Activated CD4-positive, alpha-beta T cell treated with anti-CD3 and anti-CD28 coated beads, Interleukin-2, amount 50 U/mL, for 4 hours (primary cell): ENCODE measurements around the gene IQGAP2.

Source experiments
- DNase-seq, 2 experiments: peaks; one replicate each; pipeline ENCODE4 v3.0.0-alpha.2; 2020

IQGAP2 gene

GRCh38 chr5:76385540-76385939 is 17.5 kb upstream of the IQGAP2 start:
- DNase-seq: no peak

GRCh38 chr5:76386360-76386759 is 16.7 kb upstream of the IQGAP2 start:
- DNase-seq: no peak

- DNase-seq: no peak
These were observed 14.8 kb upstream of the IQGAP2 start for GRCh38 chr5:76388236-76388635.

- DNase-seq: no peak
These were observed 14.1 kb upstream of the IQGAP2 start for GRCh38 chr5:76388791-76389512.

- no peak for DNase-seq
These were observed 13.5 kb upstream of the IQGAP2 start for GRCh38 chr5:76389513-76390154.

GRCh38 chr5:76391014-76391413 is 12.1 kb upstream of the IQGAP2 start:
- peak in 1 of 2 experiments; percentile 4 for DNase-seq

GRCh38 chr5:76393035-76393680 is 9.9 kb upstream of the IQGAP2 start:
- peak in 1 of 2 experiments; percentile 11 for DNase-seq

- no peak for DNase-seq
These were observed 5.9 kb upstream of the IQGAP2 start for GRCh38 chr5:76397200-76397599.

- no peak for DNase-seq
These were observed 3.8 kb upstream of the IQGAP2 start for GRCh38 chr5:76399268-76399667.

- no peak for DNase-seq
These were observed 2.6 kb upstream of the IQGAP2 start for GRCh38 chr5:76400466-76400865.

GRCh38 chr5:76401801-76402250 is 1.3 kb upstream of the IQGAP2 start:
- peak; percentile 35 to 42 for DNase-seq

GRCh38 chr5:76402251-76402885 is 717 bp upstream of the IQGAP2 start:
- DNase-seq: peak; percentile 64 to 72

- peak; percentile 42 to 52 for DNase-seq
These were observed 709 bp downstream of the IQGAP2 start for GRCh38 chr5:76403766-76404222.

GRCh38 chr5:76404223-76405211 is 1.4 kb downstream of the IQGAP2 start:
- DNase-seq: peak; percentile 63 to 65

- DNase-seq: no peak
These were observed 2.9 kb downstream of the IQGAP2 start for GRCh38 chr5:76406014-76406413.

GRCh38 chr5:76406673-76407072 is 3.6 kb downstream of the IQGAP2 start:
- DNase-seq: no peak

- DNase-seq: no peak
These were observed 5.1 kb downstream of the IQGAP2 start for GRCh38 chr5:76408104-76408654.

- DNase-seq: no peak
These were observed 9.4 kb downstream of the IQGAP2 start for GRCh38 chr5:76412511-76412910.

- no peak for DNase-seq
These were observed 10.7 kb downstream of the IQGAP2 start for GRCh38 chr5:76413746-76414145.

GRCh38 chr5:76414788-76415187 is 11.7 kb downstream of the IQGAP2 start:
- no peak for DNase-seq

- DNase-seq: no peak
These were observed 12.8 kb downstream of the IQGAP2 start for GRCh38 chr5:76415855-76416254.
